ENCODE measurements around the gene PABPN1L.

Gene PABPN1L

DNA sequence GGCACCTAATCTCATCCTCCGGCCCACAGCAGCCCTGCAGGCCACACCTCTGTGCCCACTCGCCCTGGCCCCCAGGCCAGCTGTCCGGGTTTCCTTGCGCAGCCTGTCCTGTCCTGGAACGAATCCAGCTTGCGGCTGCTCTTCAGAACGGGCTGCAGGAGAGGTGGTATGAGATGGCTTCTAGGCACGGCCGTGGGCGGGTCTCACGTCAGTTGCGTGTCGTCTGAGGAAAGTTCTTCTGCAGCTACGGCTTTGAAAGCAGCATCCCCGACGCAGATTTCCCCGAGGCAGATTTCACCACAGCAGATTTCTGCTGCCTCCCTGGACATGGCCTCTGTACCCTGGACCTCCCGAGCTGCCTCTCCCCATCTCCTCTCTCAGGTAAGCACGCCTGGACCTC lies 27.9 kb downstream of the PABPN1L start:
- H3K4me3 ChIP-seq (ENCODE audit: low read depth, low read length): no peak overlapping the region
- no peak for TF ChIP-seq CTCF (IDR thresholded peaks at IDR 0.05; ENCODE audit: low read depth, low read length, missing control alignments)
- DNase-seq (ENCODE audit: low read depth): no peak
- in situ Hi-C loops (cut with HindIII; ENCODE audit: low sequenced_read_pairs): no loop called here

- DNase-seq (ENCODE audit: low read depth): no peak
- in situ Hi-C loops (cut with HindIII; ENCODE audit: low sequenced_read_pairs): no loop called here
- TF ChIP-seq CTCF (IDR thresholded peaks at IDR 0.05; ENCODE audit: low read depth, low read length, missing control alignments): no peak
These were observed 28.7 kb downstream of the PABPN1L start for GRCh38 chr16:88837806-88838205.

DNA sequence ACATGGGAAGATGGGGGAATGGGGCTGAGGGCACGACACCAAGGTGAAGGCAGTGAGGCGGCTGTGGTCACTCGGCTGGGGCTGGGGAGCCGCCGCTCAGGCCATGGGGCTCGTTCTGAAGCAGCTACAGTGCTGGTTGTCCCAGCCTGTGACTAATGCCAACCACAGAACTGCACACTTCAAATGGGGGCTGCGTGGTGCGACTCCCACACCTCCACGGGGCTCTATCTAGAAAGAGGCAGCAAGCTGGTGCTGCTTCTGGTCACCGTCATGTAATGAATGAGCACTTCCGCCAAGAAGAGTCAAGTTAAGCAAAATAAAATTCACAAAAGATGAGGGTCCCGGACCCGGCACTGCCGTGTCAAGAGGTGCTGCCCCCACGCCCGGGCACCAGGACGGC lies 29.7 kb downstream of the PABPN1L start:
- no peak for DNase-seq (ENCODE audit: low read depth)
- in situ Hi-C loops (cut with HindIII; ENCODE audit: low sequenced_read_pairs): no loop called here
- H3K4me3 ChIP-seq (ENCODE audit: low read depth, low read length): no peak overlapping the region
- no peak for TF ChIP-seq CTCF (IDR thresholded peaks at IDR 0.05; ENCODE audit: low read depth, low read length, missing control alignments)

More at GRCh38 chr16:88837806-88838205, 28.7 kb downstream of the PABPN1L start:
- no peak overlapping the region for H3K4me3 ChIP-seq (ENCODE audit: low read depth, low read length)

GRCh38 chr16:88835818-88836217 lies 30.6 kb downstream of the PABPN1L start:
- no peak for DNase-seq (ENCODE audit: low read depth)
- no peak for TF ChIP-seq CTCF (IDR thresholded peaks at IDR 0.05; ENCODE audit: low read depth, low read length, missing control alignments)
- in situ Hi-C loops (cut with HindIII; ENCODE audit: low sequenced_read_pairs): no loop called here
- H3K4me3 ChIP-seq (ENCODE audit: low read depth, low read length): no peak overlapping the region

DNA sequence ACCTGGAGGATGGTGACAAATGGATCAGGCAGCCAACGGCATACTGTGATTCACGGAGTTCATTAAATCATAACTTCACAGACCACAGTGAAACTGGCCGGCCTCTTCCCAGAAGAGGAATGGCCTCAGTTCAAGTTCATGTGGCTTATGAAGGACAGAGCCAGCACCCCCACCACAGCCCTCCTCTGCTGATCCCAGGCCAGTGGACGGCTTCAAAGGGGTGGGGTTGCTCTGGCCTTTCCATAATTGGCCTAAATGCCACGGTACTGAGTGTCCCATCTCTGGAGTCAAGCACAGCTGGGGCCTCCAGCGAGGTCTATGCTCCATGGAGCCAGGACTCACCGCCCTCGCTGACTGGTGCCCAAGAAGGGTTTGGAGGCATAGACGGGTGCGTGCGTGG lies 31.1 kb downstream of the PABPN1L start:
- peak; percentile 50 for DNase-seq (ENCODE audit: low read depth)
- TF ChIP-seq CTCF (IDR thresholded peaks at IDR 0.05; ENCODE audit: low read depth, low read length, missing control alignments): no peak

GRCh38 chr16:88834670-88835069 lies 31.8 kb downstream of the PABPN1L start:
- DNase-seq (ENCODE audit: low read depth): no peak
- no peak overlapping the region for H3K4me3 ChIP-seq (ENCODE audit: low read depth, low read length)
- in situ Hi-C loops (cut with HindIII; ENCODE audit: low sequenced_read_pairs): no loop called here
- TF ChIP-seq CTCF (IDR thresholded peaks at IDR 0.05; ENCODE audit: low read depth, low read length, missing control alignments): no peak

More for the DNA sequence above, 31.1 kb downstream of the PABPN1L start:
- in situ Hi-C loops (cut with HindIII; ENCODE audit: low sequenced_read_pairs): no loop called here
- no peak overlapping the region for H3K4me3 ChIP-seq (ENCODE audit: low read depth, low read length)

DNA sequence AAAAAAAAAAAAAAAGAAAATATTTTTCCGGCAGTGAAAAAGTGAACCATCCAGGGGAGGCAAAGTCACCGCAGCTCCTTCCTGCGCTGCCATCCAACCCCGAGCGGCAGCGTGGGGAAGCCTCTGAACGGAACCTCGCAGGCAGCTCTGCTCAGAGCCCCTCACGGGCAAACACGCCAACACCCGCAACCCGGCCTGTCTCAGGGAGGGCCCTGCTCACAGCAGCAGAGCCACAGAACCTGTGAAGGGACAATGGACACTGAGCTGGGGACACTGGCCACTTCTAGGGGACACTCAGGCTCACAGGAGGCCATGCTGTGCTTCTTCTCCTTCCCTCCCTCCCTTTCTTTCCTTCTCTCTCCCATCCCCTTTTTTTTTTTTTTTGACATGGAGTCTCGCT lies 33.4 kb downstream of the PABPN1L start:
- TF ChIP-seq CTCF (IDR thresholded peaks at IDR 0.05; ENCODE audit: low read depth, low read length, missing control alignments): no peak
- in situ Hi-C loops (cut with HindIII; ENCODE audit: low sequenced_read_pairs): no loop called here
- H3K4me3 ChIP-seq (ENCODE audit: low read depth, low read length): no peak overlapping the region
- DNase-seq (ENCODE audit: low read depth): no peak

Data from astrocyte of the cerebellum (primary cell).